Measurements from ENCODE around the gene ELAC1. TPM values are rescaled to one million over a fixed set of nuclear protein-coding genes. Genes with fewer than 3 reads are reported as not detected.

The ELAC1 gene
- total RNA-seq, 1 donor from 2014 or later, result 7.6 TPM

GRCh38 chr18:51029694-51030536, 62.1 kb downstream of the ELAC1 start, which contains the start of gene SMAD4:
TSS of gene SMAD4 (plus strand) at chr18:51030213. CDS start at chr18:51047047, 16,834 bp downstream.
- no peaks in the 10 kb centered on the region for H3K9me3 Mint-ChIP-seq (ENCODE audit: unreplicated experiment)
- H2AFZ ChIP-seq (ENCODE audit: low read depth, low read length), result peak within 1 kb of the TSS; percentile 86
- no peak for FAIRE-seq
- peaks cover 3% of the 10 kb centered on the region for H3K36me3 Mint-ChIP-seq (ENCODE audit: low read depth, unreplicated experiment)
- H3K9me3 ChIP-seq (ENCODE audit: insufficient read depth, low read depth, low read length), result no peaks in the 10 kb centered on the region
- peaks cover 13% of the 10 kb centered on the region for H3K4me1 Mint-ChIP-seq (ENCODE audit: low read depth, unreplicated experiment)
- TF ChIP-seq EZH2 (IDR thresholded peaks at IDR 0.05; ENCODE audit: insufficient read depth, low read length), result no peak
- no peak for TF ChIP-seq CTCF (IDR thresholded peaks at IDR 0.05; ENCODE audit: insufficient read depth, low read depth, low read length)
- peaks cover 19% of the 10 kb centered on the region for H3K4me1 ChIP-seq (ENCODE audit: insufficient read depth, low read length)
- peak within 1 kb of the TSS; percentile 98 for H3K4me3 Mint-ChIP-seq (ENCODE audit: unreplicated experiment)
- H3K27me3 Mint-ChIP-seq (ENCODE audit: low read depth, unreplicated experiment), result no peaks in the 10 kb centered on the region
- peak within 1 kb of the TSS; percentile 91 for H3K4me2 ChIP-seq (ENCODE audit: low read length)
- H4K20me1 ChIP-seq (ENCODE audit: insufficient read depth, low read length), result peaks cover 42% of the 10 kb centered on the region
- H3K27ac ChIP-seq (ENCODE audit: low read depth, low read length), result peak within 1 kb of the TSS; percentile 98
- H3K9ac ChIP-seq (ENCODE audit: low read length), result peak within 1 kb of the TSS; percentile 92
- peak within 1 kb of the TSS; percentile 89 for H3K4me3 ChIP-seq (ENCODE audit: insufficient read depth, low read depth, low read length)
- peak; percentile 85 for DNase-seq (ENCODE audit: low read depth)
- H3K27ac Mint-ChIP-seq (ENCODE audit: unreplicated experiment), result peak within 1 kb of the TSS; percentile 99
- H3K79me2 ChIP-seq (ENCODE audit: insufficient read depth, low read length), result peaks cover 69% of the 10 kb centered on the region
- peaks cover 4% of the 10 kb centered on the region for H3K36me3 ChIP-seq (ENCODE audit: insufficient read depth, low read length)
- H3K27me3 ChIP-seq (ENCODE audit: insufficient read depth, low read length), result no peaks in the 10 kb centered on the region

- Mint-ChIP-seq H3K4me3 (ENCODE audit: unreplicated experiment) (peak overlapping the region; percentile 98), H3K4me1 (ENCODE audit: low read depth, unreplicated experiment) (peaks cover 13% of the 10 kb centered on the region), H3K27me3 (ENCODE audit: low read depth, unreplicated experiment) (no peaks in the 10 kb centered on the region), H3K36me3 (ENCODE audit: low read depth, unreplicated experiment) (peaks cover 3% of the 10 kb centered on the region), H3K9me3 (ENCODE audit: unreplicated experiment) (no peaks in the 10 kb centered on the region), H3K27ac (ENCODE audit: unreplicated experiment) (peak overlapping the region; percentile 96)
- FAIRE-seq (no peak), DNase-seq (ENCODE audit: low read depth) (no peak)
- H3K4me2 ChIP-seq (ENCODE audit: low read length), result peak overlapping the region; percentile 91
- H3K27me3 ChIP-seq (ENCODE audit: insufficient read depth, low read length), result no peaks in the 10 kb centered on the region
- H3K79me2 ChIP-seq (ENCODE audit: insufficient read depth, low read length), result peaks cover 77% of the 10 kb centered on the region
- H4K20me1 ChIP-seq (ENCODE audit: insufficient read depth, low read length), result peaks cover 49% of the 10 kb centered on the region
- no peaks in the 10 kb centered on the region for H3K9me3 ChIP-seq (ENCODE audit: insufficient read depth, low read depth, low read length)
- H3K4me1 ChIP-seq (ENCODE audit: insufficient read depth, low read length), result peaks cover 19% of the 10 kb centered on the region
- H3K27ac ChIP-seq (ENCODE audit: low read depth, low read length), result peak overlapping the region; percentile 98
- peak overlapping the region; percentile 92 for H3K9ac ChIP-seq (ENCODE audit: low read length)
- TF ChIP-seq CTCF (IDR thresholded peaks at IDR 0.05; ENCODE audit: insufficient read depth, low read depth, low read length) (no peak), EZH2 (IDR thresholded peaks at IDR 0.05; ENCODE audit: insufficient read depth, low read length) (no peak)
- H3K4me3 ChIP-seq (ENCODE audit: insufficient read depth, low read depth, low read length), result peak overlapping the region; percentile 89
- H2AFZ ChIP-seq (ENCODE audit: low read depth, low read length), result peak overlapping the region; percentile 86
- H3K36me3 ChIP-seq (ENCODE audit: insufficient read depth, low read length), result peaks cover 6% of the 10 kb centered on the region
These were observed 62.9 kb downstream of the ELAC1 start for GRCh38 chr18:51030537-51031258.

Measured in astrocyte (in vitro differentiated cells and primary cell).